RWPE1 (cell line): Measurements from ENCODE around the gene HDLBP.

Experiments
- CTCF ChIA-PET: fragments of 350-600 bp; sonication (Branson Sonifier 250); formaldehyde crosslinking; extraction: SDS; loops from one replicate; lab custom pipeline; 2021; lab: Yijun Ruan, JAX
- POLR2A ChIA-PET: fragments of 400-600 bp; formaldehyde crosslinking; extraction: SDS; loops from one replicate; lab custom pipeline; 2020; ENCODE audit warnings: antibody characterized with exemption; ENCODE audit not compliant: low non-redundant PET; lab: Yijun Ruan, JAX
- DNase-seq: peaks from one replicate; pipeline ENCODE4 v3.0.0; 2012; ENCODE audit warnings: low spot score
- H3K27ac ChIP-seq: fragments of 450-650 bp; 2 replicates; pipeline ENCODE4 v1.5.1; 2017
- TF ChIP-seq, protein P1 (sequence below): fragments of 450-650 bp; conservative IDR thresholded peaks from 2 replicates; pipeline ENCODE4 v1.5.1; 2017; ENCODE audit warnings: low read depth, mild to moderate bottlenecking

Gene HDLBP

DNA sequence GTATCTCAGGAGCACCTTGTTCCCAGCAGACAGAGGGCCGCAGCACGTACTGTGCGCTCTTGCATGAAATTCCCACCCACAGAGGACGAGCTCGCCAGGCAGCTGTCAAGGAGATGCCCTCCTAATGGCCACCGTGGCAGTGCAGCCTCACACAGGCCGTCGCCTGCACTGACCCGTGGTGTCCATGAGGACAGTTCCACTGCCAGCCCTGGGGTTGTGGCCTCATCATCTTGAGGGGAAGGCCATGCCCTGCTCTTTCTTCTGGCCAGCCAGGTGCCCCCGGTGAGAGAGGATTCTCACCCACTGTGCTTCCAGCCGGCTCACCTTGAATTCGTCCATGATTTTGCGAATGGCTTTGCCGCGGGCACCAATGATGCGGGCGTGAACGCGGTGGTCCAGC, 85.0 kb downstream of the HDLBP start:
- DNase-seq, result no peak
- TF ChIP-seq, protein P1, sequence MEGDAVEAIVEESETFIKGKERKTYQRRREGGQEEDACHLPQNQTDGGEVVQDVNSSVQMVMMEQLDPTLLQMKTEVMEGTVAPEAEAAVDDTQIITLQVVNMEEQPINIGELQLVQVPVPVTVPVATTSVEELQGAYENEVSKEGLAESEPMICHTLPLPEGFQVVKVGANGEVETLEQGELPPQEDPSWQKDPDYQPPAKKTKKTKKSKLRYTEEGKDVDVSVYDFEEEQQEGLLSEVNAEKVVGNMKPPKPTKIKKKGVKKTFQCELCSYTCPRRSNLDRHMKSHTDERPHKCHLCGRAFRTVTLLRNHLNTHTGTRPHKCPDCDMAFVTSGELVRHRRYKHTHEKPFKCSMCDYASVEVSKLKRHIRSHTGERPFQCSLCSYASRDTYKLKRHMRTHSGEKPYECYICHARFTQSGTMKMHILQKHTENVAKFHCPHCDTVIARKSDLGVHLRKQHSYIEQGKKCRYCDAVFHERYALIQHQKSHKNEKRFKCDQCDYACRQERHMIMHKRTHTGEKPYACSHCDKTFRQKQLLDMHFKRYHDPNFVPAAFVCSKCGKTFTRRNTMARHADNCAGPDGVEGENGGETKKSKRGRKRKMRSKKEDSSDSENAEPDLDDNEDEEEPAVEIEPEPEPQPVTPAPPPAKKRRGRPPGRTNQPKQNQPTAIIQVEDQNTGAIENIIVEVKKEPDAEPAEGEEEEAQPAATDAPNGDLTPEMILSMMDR, result no peak
- no peak overlapping the region for H3K27ac ChIP-seq
- CTCF ChIA-PET, result interaction anchor here (0.6 kb wide), 1 partner anchor 18 kb away, joined by 5 read pairs; no protein-coding TSS in a partner anchor
- POLR2A ChIA-PET, result no interaction called here

DNA sequence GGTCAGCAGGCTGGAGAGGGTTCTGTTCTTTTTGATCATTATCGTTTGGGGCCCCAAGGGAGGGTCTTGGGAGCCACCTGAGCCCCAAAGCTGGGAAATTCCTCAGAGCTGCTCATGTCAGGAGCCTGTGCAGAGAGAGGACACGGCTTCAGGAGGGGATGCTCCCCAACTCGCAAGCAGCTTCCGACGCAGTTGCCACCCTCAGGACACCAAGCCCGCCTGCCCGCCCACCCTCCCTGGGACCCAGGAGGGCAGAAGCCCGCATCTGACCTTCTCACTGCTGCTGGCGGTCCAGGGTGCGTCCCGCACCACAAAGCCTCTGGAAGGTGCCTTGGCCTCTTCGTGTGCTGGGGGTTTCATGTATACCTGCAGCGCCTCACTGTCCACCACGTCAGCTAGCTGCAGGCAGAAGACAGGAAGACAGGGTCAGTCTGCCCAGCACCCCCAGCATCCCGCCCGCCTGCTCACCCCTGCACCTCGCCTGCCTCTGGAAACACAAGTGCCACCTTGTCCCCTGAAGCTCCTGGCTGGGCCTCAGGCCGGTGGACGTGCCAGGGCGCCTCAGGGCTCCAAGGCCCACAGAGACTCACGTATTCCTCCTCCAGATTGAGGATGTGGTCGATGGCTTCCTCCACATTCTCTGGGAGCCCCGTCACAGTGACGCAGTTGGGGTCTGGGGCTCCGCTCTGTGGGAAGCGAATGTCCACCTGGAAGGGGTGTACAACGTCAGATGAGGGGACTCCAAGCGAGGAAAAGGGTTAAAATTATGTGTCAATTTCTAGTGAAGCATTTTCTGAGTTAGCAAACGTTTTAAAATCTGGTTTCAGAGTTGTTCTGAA, 85.7 kb downstream of the HDLBP start:
- TF ChIP-seq, protein P1, result no peak
- DNase-seq, result no peak
- ChIA-PET POLR2A (no interaction called here), CTCF (no interaction called here)
- H3K27ac ChIP-seq, result peak overlapping the region; percentile 27; the same call in 1 of the 2 replicates

DNA sequence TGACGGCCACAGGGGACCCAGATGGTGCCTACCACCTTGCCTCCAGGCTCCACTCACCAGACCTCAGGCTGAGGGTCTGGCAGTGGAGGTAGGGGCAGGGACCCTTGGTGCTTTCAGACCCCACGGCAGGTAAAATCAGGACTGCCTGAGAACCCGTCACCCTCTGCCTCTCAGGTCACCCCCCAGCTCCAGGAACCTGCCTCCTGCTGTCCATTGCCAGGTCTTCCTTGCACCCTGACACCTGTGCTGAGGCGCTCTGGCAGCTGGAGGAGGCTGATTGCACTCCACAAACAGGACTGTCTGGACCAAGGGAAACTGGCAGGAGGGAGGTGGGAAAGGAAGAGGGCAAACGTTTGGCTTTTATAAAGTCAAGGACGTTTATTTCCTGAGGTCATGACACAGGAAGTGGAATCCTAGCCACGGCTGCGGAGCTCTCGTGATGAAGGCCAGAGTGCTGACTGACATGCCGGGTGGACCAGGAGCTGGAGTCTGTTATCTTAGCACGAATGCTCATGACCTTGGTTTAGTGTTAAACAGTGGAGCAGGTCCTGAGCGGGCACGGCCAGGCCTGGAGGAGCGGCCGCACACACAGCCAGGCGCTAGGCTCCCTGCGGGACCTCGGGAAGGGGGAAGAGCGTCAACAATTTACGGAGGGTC, 86.5 kb downstream of the HDLBP start:
- ChIA-PET POLR2A (no interaction called here), CTCF (no interaction called here)
- TF ChIP-seq, protein P1, result no peak
- peak overlapping the region; percentile 27; the same call in 1 of the 2 replicates for H3K27ac ChIP-seq
- no peak for DNase-seq

DNA sequence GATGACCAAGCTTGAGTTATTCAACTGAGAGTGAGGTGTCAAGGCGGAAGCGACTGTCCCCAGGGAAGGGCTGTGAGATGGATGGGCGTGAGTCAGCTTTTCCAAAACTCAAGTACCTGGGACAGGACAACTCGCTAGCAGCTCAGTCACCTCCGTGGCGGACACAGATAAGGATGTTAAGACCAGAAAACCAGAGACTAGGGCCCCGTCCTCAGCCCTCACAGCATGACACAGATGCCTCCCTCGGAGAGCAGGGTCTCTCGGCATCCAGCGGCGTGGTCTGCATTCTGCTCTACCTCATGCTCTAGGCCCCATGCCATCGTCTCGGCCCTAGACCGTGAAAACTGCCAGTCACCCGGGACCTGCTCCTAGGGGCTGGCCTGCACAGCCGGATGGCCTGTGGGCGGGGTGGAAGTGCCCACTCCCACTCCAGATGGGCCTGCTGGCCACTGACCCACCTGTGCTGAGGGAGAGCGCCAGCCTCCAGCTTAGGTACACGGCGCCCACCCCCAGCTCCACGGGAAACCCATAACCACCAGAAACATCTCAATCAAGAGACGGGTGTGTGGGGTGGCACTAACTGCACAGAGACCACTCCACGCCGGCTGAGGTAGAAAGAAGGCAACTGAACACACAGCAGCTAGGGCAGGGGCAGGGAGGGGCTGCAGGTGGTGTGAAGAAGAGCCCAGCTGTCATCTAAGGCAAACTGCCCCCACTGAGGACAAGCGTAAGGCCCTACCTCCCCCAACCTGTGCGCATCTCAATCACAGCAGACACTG, 87.2 kb downstream of the HDLBP start:
- peak overlapping the region; percentile 27 for H3K27ac ChIP-seq
- CTCF ChIA-PET, result interaction anchor here (0.6 kb wide), 2 partner anchors 301 to 499 kb away, joined by 5 read pairs; no protein-coding TSS in a partner anchor
- POLR2A ChIA-PET, result no interaction called here
- TF ChIP-seq, protein P1, result no peak
- no peak for DNase-seq

DNA sequence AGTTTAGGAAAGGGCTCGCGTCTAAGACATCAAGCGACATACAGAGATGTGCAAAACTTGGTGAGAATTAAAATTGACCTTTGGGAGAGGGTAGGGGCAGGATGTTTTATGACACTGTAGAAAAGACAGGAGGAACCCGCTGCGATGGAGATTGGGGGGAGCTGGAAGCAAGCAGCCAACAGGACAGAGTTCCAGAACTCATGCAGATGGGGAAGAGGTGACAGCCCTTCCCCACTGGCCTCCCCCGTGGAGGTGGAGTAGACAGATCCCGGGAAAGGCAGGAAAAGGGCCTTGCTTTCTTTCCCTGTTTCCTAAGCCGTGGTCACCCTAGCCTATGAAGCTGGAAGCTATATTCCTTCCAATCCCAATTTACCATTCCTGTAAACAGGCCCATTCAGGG, 87.9 kb downstream of the HDLBP start:
- TF ChIP-seq, protein P1, result no peak
- no peak for DNase-seq
- ChIA-PET POLR2A (no interaction called here), CTCF (interaction anchor here (0.6 kb wide), 1 partner anchor 499 kb away, joined by 5 read pairs; no protein-coding TSS in a partner anchor)
- H3K27ac ChIP-seq, result peak overlapping the region; percentile 27
